Measurements from ENCODE around the gene SIGLEC6. TPM values are rescaled to one million over a fixed set of nuclear protein-coding genes. Genes with fewer than 3 reads are reported as not detected.

Gene SIGLEC6
- total RNA-seq, 4 donors from 2014 or later = 0.18 to 0.46 TPM; not detected in 2

- Histone ChIP-seq H3K27ac (no peak overlapping the region), H3K36me3 (no peaks in the 10 kb centered on the region), H3K4me1 (no peaks in the 10 kb centered on the region), H3K27me3 (no peaks in the 10 kb centered on the region), H3K4me3 (no peak overlapping the region), H3K9me3 (no peaks in the 10 kb centered on the region)
- intact Hi-C loops (cut with DNase I; ENCODE audit: low total_unique reads) = no loop called here
- DNase-seq = no peak
- in situ Hi-C loops (cut with MboI; ENCODE audit: low sequenced_read_pairs in 4 of 4) = no loop called here
- TF ChIP-seq POLR2A (IDR thresholded peaks at IDR 0.05) (no peak), CTCF (IDR thresholded peaks at IDR 0.05 in 4 of 5, conservative IDR thresholded peaks at IDR 0.05 in 1 of 5) (no peak)
- ATAC-seq = no peak
Observed at GRCh38 chr19:51530616-51531015, 854 bp downstream of the SIGLEC6 start.

- in situ Hi-C loops (cut with MboI; ENCODE audit: low sequenced_read_pairs in 4 of 4) (no loop called here), intact Hi-C loops (cut with DNase I; ENCODE audit: low total_unique reads) (no loop called here)
- no peak overlapping the region for H3K4me3 ChIP-seq
- ATAC-seq (no peak), DNase-seq (no peak)
- no peaks in the 10 kb centered on the region for H3K4me1 ChIP-seq
- TF ChIP-seq CTCF (IDR thresholded peaks at IDR 0.05 in 4 of 5, conservative IDR thresholded peaks at IDR 0.05 in 1 of 5) (no peak), POLR2A (IDR thresholded peaks at IDR 0.05) (no peak)
- H3K36me3 ChIP-seq = no peaks in the 10 kb centered on the region
- no peaks in the 10 kb centered on the region for H3K27me3 ChIP-seq
- no peak overlapping the region for H3K27ac ChIP-seq
- no peaks in the 10 kb centered on the region for H3K9me3 ChIP-seq
Observed at GRCh38 chr19:51529301-51529700, 2.2 kb downstream of the SIGLEC6 start.

GRCh38 chr19:51525651-51526050, 5.8 kb downstream of the SIGLEC6 start:
- DNase-seq = no peak
- Histone ChIP-seq H3K27ac (no peak overlapping the region), H3K4me3 (no peak overlapping the region), H3K9me3 (no peaks in the 10 kb centered on the region), H3K36me3 (no peaks in the 10 kb centered on the region), H3K4me1 (no peaks in the 10 kb centered on the region), H3K27me3 (no peaks in the 10 kb centered on the region)
- in situ Hi-C loops (cut with MboI; ENCODE audit: low sequenced_read_pairs in 4 of 4) (no loop called here), intact Hi-C loops (cut with DNase I; ENCODE audit: low total_unique reads) (no loop called here)
- no peak for ATAC-seq
- no peak for TF ChIP-seq POLR2A (IDR thresholded peaks at IDR 0.05)

GRCh38 chr19:51524666-51525264, 6.7 kb downstream of the SIGLEC6 start:
- no peaks in the 10 kb centered on the region for H3K4me1 ChIP-seq
- intact Hi-C loops (cut with DNase I; ENCODE audit: low total_unique reads) = no loop called here
- no peak overlapping the region for H3K27ac ChIP-seq
- ATAC-seq (no peak), DNase-seq (no peak)
- no peak for TF ChIP-seq CTCF (IDR thresholded peaks at IDR 0.05 in 4 of 5, conservative IDR thresholded peaks at IDR 0.05 in 1 of 5)
- no peak for TF ChIP-seq POLR2A (IDR thresholded peaks at IDR 0.05)
- in situ Hi-C loops (cut with MboI; ENCODE audit: low sequenced_read_pairs in 4 of 4) = no loop called here
- H3K4me3 ChIP-seq = no peak overlapping the region
- H3K9me3 ChIP-seq = no peaks in the 10 kb centered on the region
- no peaks in the 10 kb centered on the region for H3K27me3 ChIP-seq
- no peaks in the 10 kb centered on the region for H3K36me3 ChIP-seq

- intact Hi-C loops (cut with DNase I; ENCODE audit: low total_unique reads) = no loop called here
- TF ChIP-seq CTCF (IDR thresholded peaks at IDR 0.05 in 4 of 5, conservative IDR thresholded peaks at IDR 0.05 in 1 of 5) (no peak), POLR2A (IDR thresholded peaks at IDR 0.05) (no peak)
- no peak for ATAC-seq
- Histone ChIP-seq H3K36me3 (no peaks in the 10 kb centered on the region), H3K4me3 (no peak overlapping the region), H3K27ac (no peak overlapping the region), H3K4me1 (no peaks in the 10 kb centered on the region), H3K27me3 (no peaks in the 10 kb centered on the region), H3K9me3 (peaks cover 0 to 3% (median 0%) of the 10 kb centered on the region in 3 donors)
- in situ Hi-C loops (cut with MboI; ENCODE audit: low sequenced_read_pairs in 4 of 4) = no loop called here
- no peak for DNase-seq
Observed at GRCh38 chr19:51521781-51522180, 9.7 kb downstream of the SIGLEC6 start.
